Smooth muscle cell (in vitro differentiated cells): ENCODE measurements around the gene CCKAR. TPM values are rescaled to one million over a fixed set of nuclear protein-coding genes. Genes with fewer than 3 reads are reported as not detected.

Experiments
- DNase-seq: peaks from one replicate; lab custom pipeline; 2025; ENCODE audit not compliant: unreplicated experiment; lab: John Stamatoyannopoulos, UW
- H2AFZ ChIP-seq: fragments of 200-600 bp; sonication (generic); 2 replicates; pipeline ENCODE4 v1.6.0; 2016; ENCODE audit warnings: antibody characterized with exemption, low read depth, mild to moderate bottlenecking
- H3F3A ChIP-seq: fragments of 200-600 bp; sonication (generic); 2 replicates; pipeline ENCODE4 v1.6.0; 2017; ENCODE audit warnings: antibody characterized with exemption, low read depth
- H3K27ac ChIP-seq: fragments of 200-600 bp; sonication (generic); 2 replicates; pipeline ENCODE4 v1.5.1; 2016; ENCODE audit warnings: low read depth, mild to moderate bottlenecking
- H3K27me3 ChIP-seq: fragments of 200-600 bp; sonication (generic); 2 replicates; pipeline ENCODE4 v1.6.1; 2016; ENCODE audit warnings: low read depth, mild to moderate bottlenecking
- H3K36me3 ChIP-seq: fragments of 200-600 bp; sonication (generic); 2 replicates; pipeline ENCODE4 v1.5.1; 2016; ENCODE audit warnings: low read depth
- H3K4me1 ChIP-seq: fragments of 200-600 bp; sonication (generic); 2 replicates; pipeline ENCODE4 v1.5.1; 2016; ENCODE audit warnings: low read depth
- H3K4me2 ChIP-seq: fragments of 200-600 bp; sonication (generic); 2 replicates; pipeline ENCODE4 v1.6.0; 2016; ENCODE audit warnings: mild to moderate bottlenecking
- H3K4me3 ChIP-seq: fragments of 200-600 bp; sonication (generic); 2 replicates; pipeline ENCODE4 v1.5.1; 2016; ENCODE audit warnings: mild to moderate bottlenecking
- H3K79me2 ChIP-seq: fragments of 200-600 bp; sonication (generic); 2 replicates; pipeline ENCODE4 v1.6.0; 2016; ENCODE audit warnings: low read depth, mild to moderate bottlenecking
- H3K9ac ChIP-seq: fragments of 200-600 bp; sonication (generic); 2 replicates; pipeline ENCODE4 v1.6.0; 2016; ENCODE audit warnings: low read depth
- H3K9me3 ChIP-seq: fragments of 200-600 bp; sonication (generic); replicated peaks from 2 replicates; pipeline ENCODE4 v1.5.1; 2016; ENCODE audit warnings: low read depth
- H4K20me1 ChIP-seq: fragments of 200-600 bp; sonication (generic); 2 replicates; pipeline ENCODE4 v1.6.0; 2016; ENCODE audit warnings: low read depth
- WGBS: methylation state at CpG from one replicate; pipeline ENCODE4 v1.1.7; 2016; ENCODE audit warnings: low lambda C conversion rate; 5-methylcytosine and 5-hydroxymethylcytosine counted together
- polyA plus RNA-seq: library from polyadenylated mRNA; unstranded; fragments of >200 nt; fragmentation: Nextera tagmentation; extraction: Ambion mirVana; gene quantifications from 2 replicates; pipeline ENCODE4 v1.2.1, GENCODE V29; 2016
- total RNA-seq: library from RNA; depleted of rRNA; stranded (reverse); fragments of >200 nt; gene quantifications from 2 replicates; pipeline ENCODE4 v1.2.3, GENCODE V29; 2014
- TF ChIP-seq, protein P1 (sequence below): fragments of 200-600 bp; sonication (generic); IDR thresholded peaks from 2 replicates; pipeline ENCODE4 v1.5.1; 2017; ENCODE audit warnings: borderline replicate concordance, mild to moderate bottlenecking, antibody characterized with exemption; ENCODE audit not compliant: insufficient read depth, poor library complexity, severe bottlenecking

Gene CCKAR
- total and polyA plus RNA-seq, 2 experiments from 2014 or later: 0.18 to 0.32 TPM

- no peaks in the 10 kb centered on the region for H3K36me3 ChIP-seq
Measured at GRCh38 chr4:26468977-26469376, 21.3 kb downstream of the CCKAR start.

GRCh38 chr4:26468283-26468949 lies 21.9 kb downstream of the CCKAR start:
- no peak overlapping the region for H3K4me3 ChIP-seq
- no peaks in the 10 kb centered on the region for H3K4me1 ChIP-seq
- 87% methylated on average over 9 of the region's 9 CpGs for WGBS
- peaks cover 4% of the 10 kb centered on the region for H3K27me3 ChIP-seq
- H2AFZ ChIP-seq: no peak overlapping the region
- no peaks in the 10 kb centered on the region for H3F3A ChIP-seq
- DNase-seq: no peak
- H3K9ac ChIP-seq: no peak overlapping the region
- H3K36me3 ChIP-seq: no peaks in the 10 kb centered on the region
- no peak overlapping the region for H3K4me2 ChIP-seq
- H3K9me3 ChIP-seq: no peaks in the 10 kb centered on the region
- no peaks in the 10 kb centered on the region for H3K79me2 ChIP-seq
- no peaks in the 10 kb centered on the region for H4K20me1 ChIP-seq
- H3K27ac ChIP-seq: no peak overlapping the region
- TF ChIP-seq, protein P1, sequence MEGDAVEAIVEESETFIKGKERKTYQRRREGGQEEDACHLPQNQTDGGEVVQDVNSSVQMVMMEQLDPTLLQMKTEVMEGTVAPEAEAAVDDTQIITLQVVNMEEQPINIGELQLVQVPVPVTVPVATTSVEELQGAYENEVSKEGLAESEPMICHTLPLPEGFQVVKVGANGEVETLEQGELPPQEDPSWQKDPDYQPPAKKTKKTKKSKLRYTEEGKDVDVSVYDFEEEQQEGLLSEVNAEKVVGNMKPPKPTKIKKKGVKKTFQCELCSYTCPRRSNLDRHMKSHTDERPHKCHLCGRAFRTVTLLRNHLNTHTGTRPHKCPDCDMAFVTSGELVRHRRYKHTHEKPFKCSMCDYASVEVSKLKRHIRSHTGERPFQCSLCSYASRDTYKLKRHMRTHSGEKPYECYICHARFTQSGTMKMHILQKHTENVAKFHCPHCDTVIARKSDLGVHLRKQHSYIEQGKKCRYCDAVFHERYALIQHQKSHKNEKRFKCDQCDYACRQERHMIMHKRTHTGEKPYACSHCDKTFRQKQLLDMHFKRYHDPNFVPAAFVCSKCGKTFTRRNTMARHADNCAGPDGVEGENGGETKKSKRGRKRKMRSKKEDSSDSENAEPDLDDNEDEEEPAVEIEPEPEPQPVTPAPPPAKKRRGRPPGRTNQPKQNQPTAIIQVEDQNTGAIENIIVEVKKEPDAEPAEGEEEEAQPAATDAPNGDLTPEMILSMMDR: no peak

More at GRCh38 chr4:26468977-26469376, 21.3 kb downstream of the CCKAR start:
- Histone ChIP-seq H4K20me1 (no peaks in the 10 kb centered on the region), H3K4me3 (no peak overlapping the region), H2AFZ (no peak overlapping the region), H3K27ac (no peak overlapping the region), H3K9ac (no peak overlapping the region), H3K4me1 (no peaks in the 10 kb centered on the region), H3K4me2 (no peak overlapping the region), H3K27me3 (peaks cover 4% of the 10 kb centered on the region), H3K9me3 (no peaks in the 10 kb centered on the region), H3F3A (no peaks in the 10 kb centered on the region), H3K79me2 (no peaks in the 10 kb centered on the region)
- WGBS: 70% methylated on average over 4 of the region's 4 CpGs
- TF ChIP-seq, protein P1: no peak
- no peak for DNase-seq

GRCh38 chr4:26467724-26468123 lies 22.6 kb downstream of the CCKAR start:
- DNase-seq: no peak
- H3K9ac ChIP-seq: no peak overlapping the region
- no peaks in the 10 kb centered on the region for H3K9me3 ChIP-seq
- no peak overlapping the region for H2AFZ ChIP-seq
- 58% methylated on average over 1 of the region's 1 CpG for WGBS
- H3K4me2 ChIP-seq: no peak overlapping the region
- H3K4me3 ChIP-seq: no peak overlapping the region
- TF ChIP-seq, protein P1: no peak
- peaks cover 4% of the 10 kb centered on the region for H3K27me3 ChIP-seq
- no peaks in the 10 kb centered on the region for H3K36me3 ChIP-seq
- H3F3A ChIP-seq: no peaks in the 10 kb centered on the region
- H3K4me1 ChIP-seq: no peaks in the 10 kb centered on the region
- no peak overlapping the region for H3K27ac ChIP-seq
- no peaks in the 10 kb centered on the region for H3K79me2 ChIP-seq
- no peaks in the 10 kb centered on the region for H4K20me1 ChIP-seq
